Adrenal gland (tissue), 12 donors: ENCODE data around the gene PRELID3B. TPM values are rescaled to one million over a fixed set of nuclear protein-coding genes. Genes with fewer than 3 reads are reported as not detected.

ENCODE experiments used
- DNase-seq, 7 donors: peaks; one replicate each; pipeline ENCODE4 v3.0.0-alpha.2; 2019 to 2020
- H3K27ac ChIP-seq, 5 donors: fragments of 200-600 bp; sonication (generic) in 4 of 5; 1 replicate in 3 of 5; 2 replicates in 2 of 5; pipeline versions ENCODE4 v1.5.1 to v1.8.0; 2016 to 2020; ENCODE audit warnings: mild to moderate bottlenecking in 1 of 5
- H3K27me3 ChIP-seq: fragments of 200-600 bp; 2 replicates; pipeline ENCODE4 v1.8.0; 2021
- H3K36me3 ChIP-seq, 2 donors: fragments of 200-600 bp; replicated peaks in 1 of 2; 1 replicate in 1 of 2; 2 replicates in 1 of 2; pipeline versions ENCODE4 v1.5.1 to v1.8.0; 2018 to 2022
- H3K4me1 ChIP-seq, 2 donors: fragments of 200-600 bp; replicated peaks in 1 of 2; 1 replicate in 1 of 2; 2 replicates in 1 of 2; pipeline versions ENCODE4 v1.5.1 to v1.8.0; 2018 to 2021
- H3K4me3 ChIP-seq, 4 donors: fragments of 200-600 bp; sonication (generic) in 3 of 4; one replicate each; pipeline ENCODE4 v1.5.1; 2016 to 2018
- H3K9me3 ChIP-seq, 3 donors: fragments of 200-600 bp; sonication (generic) in 1 of 3; replicated peaks in 1 of 3; 1 replicate in 2 of 3; 2 replicates in 1 of 3; pipeline versions ENCODE4 v1.5.1 to v1.8.0; 2016 to 2021
- POLR2A ChIP-seq, 2 donors: fragments of 450-650 bp; IDR thresholded peaks; one replicate each; pipeline ENCODE4 v1.6.1; 2017; ENCODE audit warnings: antibody characterized with exemption in 2 of 2, mild to moderate bottlenecking in 2 of 2, moderate library complexity in 1 of 2
- WGBS, 4 donors: extraction: QIAGEN DNeasy Blood & Tissue Kit in 2 of 4; methylation state at CpG; one replicate each; pipeline versions ENCODE4 v1.1.5 to v1.1.7; 2013 to 2017; 5-methylcytosine and 5-hydroxymethylcytosine counted together
- intact Hi-C, 2 donors: fragments of 100-400 bp; cut with DNase I; formaldehyde crosslinking; loops; one replicate each; pipeline versions ENCODE4 v1.14.1 to v1.15.0; 2022 to 2023
- polyA plus RNA-seq, 3 donors: library from polyadenylated mRNA; stranded (reverse); fragments of 200-250 nt in 2 of 3; fragments of 350-450 nt in 1 of 3; fragmentation: Illumina TruSeq in 1 of 3; extraction: RNeasy Lipid Tissue Mini Kit (QIAGEN cat#74804) in 1 of 3; gene quantifications; one replicate each; pipeline ENCODE4 v1.2.3, GENCODE V29; 2013 to 2014
- total RNA-seq, 9 donors: library from RNA; depleted of rRNA in 4 of 9; stranded (reverse); fragments of >200 nt in 4 of 9; fragments of 120-200 nt in 1 of 9; fragmentation: NEBNext Ultra II Directional in 1 of 9; extraction: Animal tissue kit (Norgen Biotek cat#: 25700) in 1 of 9; gene quantifications; one replicate each; pipeline versions ENCODE4 v1.1.0 to v1.2.4, GENCODE V29; 2013 to 2023
- TF ChIP-seq, protein P1 (sequence below), 6 experiments: fragments of 450-650 bp in 4 of 6; fragments of 200-600 bp in 2 of 6; sonication (generic) in 1 of 6; IDR thresholded peaks; 1 replicate in 5 of 6; 2 replicates in 1 of 6; pipeline versions ENCODE4 v1.5.1 to v1.8.0; 2016 to 2021; ENCODE audit warnings: antibody characterized with exemption in 6 of 6, mild to moderate bottlenecking in 2 of 6, moderate library complexity in 1 of 6
- donor health status: healthy with polysubstance abuse.
- donor health status: Bipolar disorder and iron deficiency.
- donor health status: DM: yes; HTN: yes; CAD: no.
- donor health status: DM: no; HTN: no; CAD: no.
- donor health status: DM: no; HTN: no; CAD: no.
- donor health status: DM: yes; HTN: yes; CAD: no.

Gene PRELID3B
- total and polyA plus RNA-seq, 12 donors, result 13.3 to 119 (median 47.8) TPM

DNA sequence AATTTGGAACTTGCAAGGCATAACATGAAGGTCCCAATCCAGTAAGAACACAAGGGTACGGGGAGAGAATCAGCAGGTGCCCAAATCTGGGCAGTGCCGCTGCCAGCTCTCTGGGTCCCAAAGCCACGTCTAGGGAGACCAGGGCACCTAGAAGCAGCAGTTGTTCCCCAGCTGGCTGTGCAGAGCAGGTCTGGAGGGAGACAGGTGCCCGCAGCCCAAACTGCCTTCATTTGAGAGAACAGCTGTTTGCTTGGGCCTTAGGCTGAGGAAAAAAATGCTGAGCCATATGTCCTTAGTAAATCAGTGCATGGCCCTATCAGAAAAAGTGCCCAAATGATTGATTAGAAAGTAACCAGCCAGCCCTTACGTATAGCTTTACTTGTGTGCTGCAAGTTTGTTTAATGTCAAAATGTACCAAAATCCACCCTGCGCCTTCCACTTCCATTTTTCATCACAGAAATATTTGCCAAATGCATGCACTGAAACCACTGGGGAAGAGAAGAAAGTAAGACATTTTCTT, 9.1 kb upstream of the PRELID3B start:
- Histone ChIP-seq H3K4me3 (no peak overlapping the region), H3K4me1 (no peaks in the 10 kb centered on the region), H3K27me3 (no peaks in the 10 kb centered on the region), H3K9me3 (no peaks in the 10 kb centered on the region), H3K36me3 (no peaks in the 10 kb centered on the region), H3K27ac (no peak overlapping the region)
- TF ChIP-seq POLR2A (IDR thresholded peaks at IDR 0.05), result no peak
- TF ChIP-seq, protein P1, sequence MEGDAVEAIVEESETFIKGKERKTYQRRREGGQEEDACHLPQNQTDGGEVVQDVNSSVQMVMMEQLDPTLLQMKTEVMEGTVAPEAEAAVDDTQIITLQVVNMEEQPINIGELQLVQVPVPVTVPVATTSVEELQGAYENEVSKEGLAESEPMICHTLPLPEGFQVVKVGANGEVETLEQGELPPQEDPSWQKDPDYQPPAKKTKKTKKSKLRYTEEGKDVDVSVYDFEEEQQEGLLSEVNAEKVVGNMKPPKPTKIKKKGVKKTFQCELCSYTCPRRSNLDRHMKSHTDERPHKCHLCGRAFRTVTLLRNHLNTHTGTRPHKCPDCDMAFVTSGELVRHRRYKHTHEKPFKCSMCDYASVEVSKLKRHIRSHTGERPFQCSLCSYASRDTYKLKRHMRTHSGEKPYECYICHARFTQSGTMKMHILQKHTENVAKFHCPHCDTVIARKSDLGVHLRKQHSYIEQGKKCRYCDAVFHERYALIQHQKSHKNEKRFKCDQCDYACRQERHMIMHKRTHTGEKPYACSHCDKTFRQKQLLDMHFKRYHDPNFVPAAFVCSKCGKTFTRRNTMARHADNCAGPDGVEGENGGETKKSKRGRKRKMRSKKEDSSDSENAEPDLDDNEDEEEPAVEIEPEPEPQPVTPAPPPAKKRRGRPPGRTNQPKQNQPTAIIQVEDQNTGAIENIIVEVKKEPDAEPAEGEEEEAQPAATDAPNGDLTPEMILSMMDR (IDR thresholded peaks at IDR 0.05), result no peak
- intact Hi-C loops, result no loop called here
- no peak for DNase-seq
- WGBS, 4 donors, result 83 to 89% (median 84%) methylated on average over 5 to 6 of the region's 6 CpGs

DNA sequence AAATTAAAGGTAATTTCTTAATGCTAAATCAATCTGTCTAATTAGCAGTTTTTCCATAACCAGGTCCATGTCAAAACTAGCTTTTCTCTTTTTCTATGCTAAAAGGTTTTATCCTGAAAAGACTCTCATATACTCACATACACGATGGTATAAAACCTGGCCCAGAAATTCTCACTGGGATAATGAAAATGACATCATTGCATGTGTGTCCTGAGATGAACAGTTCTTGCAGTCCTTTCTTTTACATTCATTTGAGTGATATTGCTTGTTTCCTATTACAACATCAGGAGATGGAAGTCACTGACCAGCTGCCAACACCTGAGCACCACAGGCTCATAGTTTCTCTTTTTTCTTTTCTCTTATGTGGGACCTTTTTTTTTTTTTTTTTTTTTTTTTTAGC, 7.9 kb upstream of the PRELID3B start:
- H3K4me1 ChIP-seq, result no peaks in the 10 kb centered on the region
- H3K36me3 ChIP-seq, result no peaks in the 10 kb centered on the region
- no peaks in the 10 kb centered on the region for H3K27me3 ChIP-seq
- H3K4me3 ChIP-seq, result no peak overlapping the region
- intact Hi-C loops, result no loop called here
- TF ChIP-seq, protein P1 (IDR thresholded peaks at IDR 0.05), result no peak
- TF ChIP-seq POLR2A (IDR thresholded peaks at IDR 0.05), result no peak
- 74 to 85% (median 82%) methylated on average over 1 of the region's 1 CpG for WGBS, 4 donors
- H3K9me3 ChIP-seq, result no peaks in the 10 kb centered on the region
- H3K27ac ChIP-seq, result no peak overlapping the region
- DNase-seq, result no peak

DNA sequence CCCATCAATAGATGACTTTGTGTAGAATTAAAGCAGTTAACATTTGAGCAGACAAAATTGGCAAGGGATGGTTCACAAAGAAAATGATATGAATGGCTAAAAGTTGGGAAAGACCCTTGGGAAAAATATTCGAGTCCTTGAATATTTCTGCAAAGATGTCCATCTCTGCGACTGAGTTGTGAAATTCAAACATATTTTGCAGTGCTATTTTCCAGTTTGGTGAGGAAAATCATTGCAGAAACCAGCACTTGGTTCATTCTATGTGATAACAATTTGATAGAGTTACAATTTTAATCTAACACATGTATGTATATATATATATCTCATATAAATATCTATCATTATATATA, 6.1 kb upstream of the PRELID3B start:
- TF ChIP-seq, protein P1 (IDR thresholded peaks at IDR 0.05), result no peak
- no peak for TF ChIP-seq POLR2A (IDR thresholded peaks at IDR 0.05)
- DNase-seq, result no peak
- no peak overlapping the region for H3K27ac ChIP-seq
- intact Hi-C loops, result loop anchor here in 1 of 2 donors (10.0 kb wide), 1 partner anchor 174 kb away; no protein-coding TSS in a partner anchor
- no peaks in the 10 kb centered on the region for H3K9me3 ChIP-seq
- H3K36me3 ChIP-seq, result no peaks in the 10 kb centered on the region
- H3K4me3 ChIP-seq, result no peak overlapping the region
- no peaks in the 10 kb centered on the region for H3K4me1 ChIP-seq
- H3K27me3 ChIP-seq, result no peaks in the 10 kb centered on the region
- 75 to 84% (median 80%) methylated on average over 2 of the region's 2 CpGs for WGBS, 4 donors

DNA sequence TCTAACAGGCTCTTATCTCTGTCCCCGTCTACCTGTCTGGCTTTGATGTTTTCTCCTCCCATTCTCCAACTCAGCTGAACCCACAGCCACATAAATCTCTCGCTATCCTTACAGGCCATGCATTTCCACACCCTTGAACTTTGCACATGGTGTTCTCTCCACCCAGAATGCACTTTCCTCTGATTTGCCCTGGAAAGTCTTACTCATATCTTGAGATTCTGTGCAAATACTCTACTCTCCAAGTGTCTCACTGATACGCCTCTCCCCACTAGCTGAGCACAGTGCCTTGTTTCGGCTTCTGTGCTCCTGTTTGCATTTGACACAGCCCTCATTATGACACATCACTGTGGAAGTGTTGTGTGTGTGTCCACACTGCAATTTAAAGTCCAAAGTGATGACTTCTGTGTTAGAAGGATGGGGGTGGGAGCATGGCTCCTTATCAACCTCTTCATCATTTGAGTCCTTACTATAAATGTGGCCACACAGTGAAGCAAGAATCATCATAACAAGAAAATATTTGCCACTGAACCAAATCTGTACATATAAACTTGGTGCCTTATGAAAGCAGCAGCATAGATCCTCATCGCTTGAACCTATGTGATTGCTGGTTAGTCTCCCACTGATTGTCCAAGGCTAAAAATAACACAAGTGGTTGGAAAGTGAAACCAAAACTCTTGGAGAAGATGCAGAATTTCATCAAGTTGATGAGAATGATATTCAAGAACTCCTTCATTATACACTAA, 5.5 kb upstream of the PRELID3B start:
- Histone ChIP-seq H3K27ac (no peak overlapping the region), H3K9me3 (no peaks in the 10 kb centered on the region), H3K27me3 (no peaks in the 10 kb centered on the region), H3K4me1 (peaks cover 0 to 2% of the 10 kb centered on the region in 2 donors), H3K36me3 (no peaks in the 10 kb centered on the region), H3K4me3 (no peak overlapping the region)
- intact Hi-C loops, result loop anchor here in 1 of 2 donors (10.0 kb wide), 1 partner anchor 173 kb away; no protein-coding TSS in a partner anchor
- no peak for DNase-seq
- TF ChIP-seq POLR2A (IDR thresholded peaks at IDR 0.05), result no peak
- TF ChIP-seq, protein P1 (IDR thresholded peaks at IDR 0.05), result no peak
- WGBS, 4 donors, result 76 to 87% (median 82%) methylated on average over 5 of the region's 5 CpGs
